Measurements from ENCODE around the gene LMO4. TPM values are rescaled to one million over a fixed set of nuclear protein-coding genes. Genes with fewer than 3 reads are reported as not detected.

LMO4 gene
- total RNA-seq, 2 donors from 2014 or later: 43.2 to 50.6 TPM

GRCh38 chr1:87346130-87346814 is 17.6 kb downstream of the LMO4 start:
- DNase-seq: no peak
- ATAC-seq: peak in 1 of 2 donors; percentile 44
- intact Hi-C loops (cut with DNase I): no loop called here

- ATAC-seq (no peak), DNase-seq (no peak)
- intact Hi-C loops (cut with DNase I): no loop called here
Observed at GRCh38 chr1:87348341-87349019, 19.8 kb downstream of the LMO4 start.

GRCh38 chr1:87349036-87349435 is 20.4 kb downstream of the LMO4 start:
- ATAC-seq (no peak), DNase-seq (no peak)
- intact Hi-C loops (cut with DNase I): no loop called here

- DNase-seq: no peak
- intact Hi-C loops (cut with DNase I): no loop called here
- ATAC-seq: peak; percentile 21 to 54
Observed at GRCh38 chr1:87355894-87356293, 27.2 kb downstream of the LMO4 start.

GRCh38 chr1:87356591-87356990 is 27.9 kb downstream of the LMO4 start:
- no peak for DNase-seq
- no peak for ATAC-seq
- intact Hi-C loops (cut with DNase I): no loop called here

GRCh38 chr1:87358219-87358618 is 29.5 kb downstream of the LMO4 start:
- intact Hi-C loops (cut with DNase I): no loop called here
- ATAC-seq (no peak), DNase-seq (no peak)

GRCh38 chr1:87359586-87359985 is 30.9 kb downstream of the LMO4 start:
- no peak for ATAC-seq
- intact Hi-C loops (cut with DNase I): no loop called here
- DNase-seq: no peak

GRCh38 chr1:87362063-87362833 is 33.6 kb downstream of the LMO4 start:
- DNase-seq (no peak), ATAC-seq (no peak)
- intact Hi-C loops (cut with DNase I): no loop called here

- ATAC-seq: no peak
- intact Hi-C loops (cut with DNase I): no loop called here
Observed at GRCh38 chr1:87362834-87363426, 34.2 kb downstream of the LMO4 start.

GRCh38 chr1:87367549-87367948 is 38.9 kb downstream of the LMO4 start:
- no peak for DNase-seq
- intact Hi-C loops (cut with DNase I): no loop called here
- peak in 1 of 2 donors; percentile 43 for ATAC-seq

More at GRCh38 chr1:87362834-87363426, 34.2 kb downstream of the LMO4 start:
- no peak for DNase-seq

GRCh38 chr1:87368907-87369306 is 40.2 kb downstream of the LMO4 start:
- no peak for DNase-seq
- intact Hi-C loops (cut with DNase I): no loop called here
- ATAC-seq: peak; percentile 25 to 62

GRCh38 chr1:87369736-87370478 is 41.2 kb downstream of the LMO4 start:
- ATAC-seq (peak; percentile 82 to 84), DNase-seq (no peak)
- intact Hi-C loops (cut with DNase I): no loop called here

- ATAC-seq: no peak
- intact Hi-C loops (cut with DNase I): no loop called here
- no peak for DNase-seq
Observed at GRCh38 chr1:87370544-87370943, 41.9 kb downstream of the LMO4 start.

GRCh38 chr1:87379306-87379705 is 50.6 kb downstream of the LMO4 start:
- intact Hi-C loops (cut with DNase I): no loop called here
- ATAC-seq (no peak), DNase-seq (no peak)

GRCh38 chr1:87386217-87386790 is 57.6 kb downstream of the LMO4 start:
- no peak for DNase-seq
- ATAC-seq: no peak
- intact Hi-C loops (cut with DNase I): no loop called here

GRCh38 chr1:87388411-87388810 is 59.7 kb downstream of the LMO4 start:
- no peak for ATAC-seq
- intact Hi-C loops (cut with DNase I): no loop called here

GRCh38 chr1:87389011-87389410 is 60.3 kb downstream of the LMO4 start:
- intact Hi-C loops (cut with DNase I): no loop called here
- DNase-seq: no peak
- no peak for ATAC-seq

More at GRCh38 chr1:87388411-87388810, 59.7 kb downstream of the LMO4 start:
- DNase-seq: no peak

- DNase-seq: no peak
- intact Hi-C loops (cut with DNase I): no loop called here
- no peak for ATAC-seq
Observed at GRCh38 chr1:87389546-87389945, 60.9 kb downstream of the LMO4 start.

All from left cardiac atrium (tissue), 4 donors.